GM12872 (cell line): ENCODE measurements around the gene TAAR9.

Experiments used
- CTCF ChIP-seq: IDR thresholded peaks from 3 replicates; pipeline ENCODE4 v1.5.1; 2011; ENCODE audit warnings: low read depth, mild to moderate bottlenecking, low read length, moderate library complexity; ENCODE audit not compliant: insufficient read depth

Gene TAAR9

GRCh38 chr6:132495604-132496079 lies 42.4 kb upstream of the TAAR9 start:
- no peak for TF ChIP-seq CTCF

- TF ChIP-seq CTCF, result no peak
Measured at GRCh38 chr6:132496519-132497180, 41.4 kb upstream of the TAAR9 start.

GRCh38 chr6:132498638-132499037 lies 39.4 kb upstream of the TAAR9 start:
- no peak for TF ChIP-seq CTCF

GRCh38 chr6:132499757-132500156 lies 38.3 kb upstream of the TAAR9 start:
- TF ChIP-seq CTCF, result no peak

- TF ChIP-seq CTCF, result no peak
Measured at GRCh38 chr6:132504757-132505156, 33.3 kb upstream of the TAAR9 start.

GRCh38 chr6:132505158-132505557 lies 32.9 kb upstream of the TAAR9 start:
- TF ChIP-seq CTCF, result no peak

- TF ChIP-seq CTCF, result no peak
Measured at GRCh38 chr6:132506461-132506860, 31.6 kb upstream of the TAAR9 start.
